GM23248 (cell line): Measurements from ENCODE around the gene MSRB2.

ENCODE experiments used
- EZH2 ChIP-seq: fragments of 200-600 bp; sonication (generic); IDR thresholded peaks from 2 replicates; pipeline ENCODE4 v1.6.1; 2018; ENCODE audit warnings: antibody characterized with exemption, mild to moderate bottlenecking; ENCODE audit not compliant: insufficient read depth, poor library complexity, severe bottlenecking
- EZH2phosphoT487 ChIP-seq: fragments of 200-600 bp; sonication (generic); IDR thresholded peaks from 2 replicates; pipeline ENCODE4 v1.6.1; 2018; ENCODE audit warnings: antibody characterized with exemption, moderate library complexity, mild to moderate bottlenecking, low read depth; ENCODE audit not compliant: insufficient read depth

GRCh38 chr10:23094786-23095403 lies 484 bp upstream of the MSRB2 start:
- TF ChIP-seq EZH2 = no peak
- TF ChIP-seq EZH2phosphoT487 = no peak
